CD14-positive monocyte (primary cell): ENCODE data around the gene KRTAP13-2. TPM values are rescaled to one million over a fixed set of nuclear protein-coding genes. Genes with fewer than 3 reads are reported as not detected.

Experiments used
- DNase-seq, 3 donors: peaks; one replicate each; pipeline ENCODE4 v3.0.0-alpha.2; 2011 to 2022
- H2AFZ ChIP-seq: 2 replicates; pipeline ENCODE4 v1.6.0; 2012; ENCODE audit warnings: mild to moderate bottlenecking, low read depth, low read length, inconsistent platforms; ENCODE audit not compliant: insufficient read depth, poor library complexity, severe bottlenecking
- H3K27ac ChIP-seq, 2 donors: 1 replicate in 1 of 2; 2 replicates in 1 of 2; pipeline ENCODE4 v1.5.1; 2012 to 2013; ENCODE audit warnings: low read length in 2 of 2, control low read depth in 1 of 2, inconsistent platforms in 1 of 2, low read depth in 1 of 2, mild to moderate bottlenecking in 1 of 2
- H3K27me3 ChIP-seq, 2 donors: one replicate each; pipeline versions ENCODE4 v1.6.0 to v1.6.1; 2011 to 2013; ENCODE audit warnings: low read length in 2 of 2; ENCODE audit not compliant: control insufficient read depth in 2 of 2, insufficient read depth in 2 of 2
- H3K36me3 ChIP-seq, 2 donors: replicated peaks in 1 of 2; 1 replicate in 1 of 2; 2 replicates in 1 of 2; pipeline versions ENCODE4 v1.5.1 to v1.6.1; 2012 to 2013; ENCODE audit warnings: low read length in 2 of 2, control low read depth in 1 of 2, inconsistent platforms in 1 of 2, mild to moderate bottlenecking in 1 of 2; ENCODE audit not compliant: insufficient read depth in 2 of 2, control insufficient read depth in 1 of 2
- H3K4me1 ChIP-seq, 2 donors: 1 replicate in 1 of 2; 2 replicates in 1 of 2; pipeline versions ENCODE4 v1.5.1 to v1.6.1; 2012 to 2013; ENCODE audit warnings: low read length in 2 of 2, control low read depth in 1 of 2, inconsistent platforms in 1 of 2, mild to moderate bottlenecking in 1 of 2, moderate library complexity in 1 of 2; ENCODE audit not compliant: insufficient read depth in 2 of 2, control insufficient read depth in 1 of 2
- H3K4me2 ChIP-seq: replicated peaks from 2 replicates; pipeline ENCODE3; 2012; ENCODE audit warnings: low read length, moderate library complexity, mild to moderate bottlenecking; ENCODE audit not compliant: poor library complexity, severe bottlenecking; ENCODE audit errors: extremely low read depth
- H3K4me3 ChIP-seq, 3 experiments: fragments of 200-600 bp in 1 of 3; sonication (generic) in 1 of 3; replicated peaks in 1 of 3; 1 replicate in 2 of 3; 2 replicates in 1 of 3; pipeline ENCODE4 v1.5.1; 2011 to 2013; ENCODE audit warnings: low read length in 3 of 3, mild to moderate bottlenecking in 3 of 3, control low read depth in 2 of 3, low read depth in 2 of 3, inconsistent platforms in 1 of 3, moderate library complexity in 1 of 3
- H3K79me2 ChIP-seq: 2 replicates; pipeline ENCODE4 v1.6.0; 2012; ENCODE audit warnings: mild to moderate bottlenecking, control low read depth, inconsistent platforms, low read length, moderate library complexity; ENCODE audit not compliant: insufficient read depth
- H3K9ac ChIP-seq: 2 replicates; pipeline ENCODE4 v1.6.0; 2017; ENCODE audit warnings: low read length, mild to moderate bottlenecking; ENCODE audit not compliant: insufficient read depth, poor library complexity, severe bottlenecking
- H3K9me3 ChIP-seq, 2 donors: replicated peaks in 1 of 2; 1 replicate in 1 of 2; 2 replicates in 1 of 2; pipeline versions ENCODE4 v1.5.1 to v1.6.1; 2012 to 2013; ENCODE audit warnings: low read length in 2 of 2, control low read depth in 1 of 2; ENCODE audit not compliant: control insufficient read depth in 1 of 2, insufficient read depth in 1 of 2
- H4K20me1 ChIP-seq: 2 replicates; pipeline ENCODE4 v1.6.0; 2012; ENCODE audit warnings: mild to moderate bottlenecking, low read length, control low read depth, moderate library complexity; ENCODE audit not compliant: insufficient read depth
- H3K27ac Mint-ChIP-seq, 7 donors: one replicate each; pipeline ENCODE4 v1.8.0; 2020; ENCODE audit warnings: mild to moderate bottlenecking in 7 of 7, mixed read lengths in 7 of 7, moderate library complexity in 6 of 7, inconsistent platforms in 2 of 7
- H3K27me3 Mint-ChIP-seq, 3 donors: one replicate each; pipeline ENCODE4 v1.8.0; 2021 to 2022; ENCODE audit warnings: low read depth in 3 of 3, mild to moderate bottlenecking in 3 of 3, mixed read lengths in 3 of 3, moderate library complexity in 3 of 3, inconsistent platforms in 1 of 3
- H3K36me3 Mint-ChIP-seq, 2 donors: one replicate each; pipeline ENCODE4 v1.8.0; 2020; ENCODE audit warnings: mixed read lengths in 2 of 2, inconsistent platforms in 1 of 2, mild to moderate bottlenecking in 1 of 2
- H3K4me1 Mint-ChIP-seq: one replicate; pipeline ENCODE4 v1.8.0; 2020; ENCODE audit warnings: mild to moderate bottlenecking, mixed read lengths
- H3K4me3 Mint-ChIP-seq, 2 donors: one replicate each; pipeline ENCODE4 v1.8.0; 2020; ENCODE audit warnings: mild to moderate bottlenecking in 2 of 2, mixed read lengths in 2 of 2, moderate library complexity in 1 of 2
- H3K9me3 Mint-ChIP-seq, 7 donors: one replicate each; pipeline ENCODE4 v1.8.0; 2020 to 2022; ENCODE audit warnings: mixed read lengths in 7 of 7, mild to moderate bottlenecking in 6 of 7, moderate library complexity in 6 of 7, inconsistent platforms in 2 of 7
- CTCF ChIP-seq: fragments of 200-600 bp; IDR thresholded peaks from one replicate; pipeline ENCODE4 v1.8.0; 2022; ENCODE audit warnings: antibody characterized with exemption, mild to moderate bottlenecking
- WGBS: methylation state at CpG from one replicate; pipeline ENCODE4 v1.1.5; 2013; ENCODE audit warnings: missing lambda C conversion rate; ENCODE audit not compliant: insufficient coverage; 5-methylcytosine and 5-hydroxymethylcytosine counted together
- intact Hi-C, 2 donors: fragments of 100-400 bp; cut with micrococcal nuclease; formaldehyde crosslinking; loops; one replicate each; pipeline versions ENCODE4 v1.15.0 to v1.15.1; 2023
- polyA plus RNA-seq, 3 donors: library from polyadenylated mRNA; depleted of rRNA in 1 of 3; unstranded in 2 of 3; stranded (reverse) in 1 of 3; fragments of 300-500 nt in 2 of 3; fragments of >200 nt in 1 of 3; fragmentation: Illumina TruSeq in 2 of 3; gene quantifications; 1 replicate in 2 of 3; 2 replicates in 1 of 3; pipeline ENCODE4 v1.2.3, GENCODE V29; 2012 to 2021

The KRTAP13-2 gene
- polyA plus RNA-seq, 3 donors, result not detected

GRCh38 chr21:30336596-30336995, 35.5 kb downstream of the KRTAP13-2 start:
- no peak overlapping the region for H3K4me2 ChIP-seq
- Mint-ChIP-seq H3K27me3 (peaks cover 0 to 2% (median 0%) of the 10 kb centered on the region in 3 donors), H3K4me3 (no peak overlapping the region), H3K4me1 (no peaks in the 10 kb centered on the region), H3K36me3 (no peaks in the 10 kb centered on the region), H3K27ac (no peak overlapping the region), H3K9me3 (peaks cover 0 to 2% (median 0%) of the 10 kb centered on the region in 7 donors)
- H3K79me2 ChIP-seq, result no peaks in the 10 kb centered on the region
- H3K27ac ChIP-seq, result no peak overlapping the region
- H3K4me3 ChIP-seq, result no peak overlapping the region
- no peak overlapping the region for H3K9ac ChIP-seq
- H3K27me3 ChIP-seq, result no peaks in the 10 kb centered on the region
- no peak for TF ChIP-seq CTCF
- H3K4me1 ChIP-seq, result no peaks in the 10 kb centered on the region
- no peaks in the 10 kb centered on the region for H3K9me3 ChIP-seq
- no peaks in the 10 kb centered on the region for H3K36me3 ChIP-seq
- WGBS, result no CpG with 5 or more reads among the region's 2 CpGs
- no peak overlapping the region for H2AFZ ChIP-seq
- DNase-seq, result no peak
- no peaks in the 10 kb centered on the region for H4K20me1 ChIP-seq
- intact Hi-C loops, result no loop called here

GRCh38 chr21:30333736-30334135, 38.3 kb downstream of the KRTAP13-2 start:
- Mint-ChIP-seq H3K36me3 (no peaks in the 10 kb centered on the region), H3K4me3 (no peak overlapping the region), H3K9me3 (peaks cover 0 to 3% (median 0%) of the 10 kb centered on the region in 7 donors), H3K27me3 (peaks cover 0 to 2% (median 0%) of the 10 kb centered on the region in 3 donors), H3K4me1 (no peaks in the 10 kb centered on the region), H3K27ac (peak overlapping the region in 1 of 7 donors; percentile 61)
- no peak overlapping the region for H3K4me3 ChIP-seq
- no peaks in the 10 kb centered on the region for H3K79me2 ChIP-seq
- no peaks in the 10 kb centered on the region for H3K9me3 ChIP-seq
- H3K27ac ChIP-seq, result no peak overlapping the region
- no peaks in the 10 kb centered on the region for H4K20me1 ChIP-seq
- no peak overlapping the region for H3K9ac ChIP-seq
- intact Hi-C loops, result no loop called here
- H2AFZ ChIP-seq, result no peak overlapping the region
- DNase-seq, result no peak
- H3K36me3 ChIP-seq, result no peaks in the 10 kb centered on the region
- H3K4me2 ChIP-seq, result no peak overlapping the region
- no peaks in the 10 kb centered on the region for H3K27me3 ChIP-seq
- no CpG with 5 or more reads among the region's 3 CpGs for WGBS
- no peak for TF ChIP-seq CTCF
- H3K4me1 ChIP-seq, result no peaks in the 10 kb centered on the region
